DOHH2 (cell line): ENCODE measurements around the gene ATP2B2.

ENCODE experiments used
- EZH2phosphoT487 ChIP-seq: fragments of 200-600 bp; sonication (generic); IDR thresholded peaks from 2 replicates; pipeline ENCODE4 v1.6.1; 2017; ENCODE audit warnings: borderline replicate concordance, mild to moderate bottlenecking, antibody characterized with exemption, low read length, moderate library complexity, mixed read lengths
- TF ChIP-seq, protein P1 (sequence below): fragments of 200-600 bp; sonication (generic); IDR thresholded peaks from one replicate; pipeline ENCODE4 v1.5.1; 2014; ENCODE audit warnings: antibody characterized with exemption, mild to moderate bottlenecking, low read depth, low read length; ENCODE audit not compliant: poor library complexity, severe bottlenecking

DNA sequence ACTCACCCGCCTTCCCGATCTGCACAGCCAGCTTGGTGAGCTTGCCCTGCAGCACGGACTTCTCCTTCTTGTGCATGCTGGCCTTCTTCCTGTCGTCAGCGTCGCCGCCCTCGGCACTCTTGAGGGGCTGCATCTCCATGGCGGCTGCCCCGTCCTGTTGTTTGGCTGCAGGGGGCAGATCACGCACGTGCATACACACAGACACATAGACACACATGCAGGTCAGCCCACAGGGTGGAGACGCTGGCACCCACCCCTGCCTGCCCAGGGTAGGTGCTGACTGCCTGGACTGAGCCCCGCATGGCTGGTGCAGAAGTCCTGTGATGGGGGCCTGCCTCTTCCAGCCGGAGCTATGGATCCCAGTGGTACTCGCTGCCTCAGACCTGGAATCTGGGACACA is 127.1 kb downstream of the ATP2B2 start:
- TF ChIP-seq, protein P1, sequence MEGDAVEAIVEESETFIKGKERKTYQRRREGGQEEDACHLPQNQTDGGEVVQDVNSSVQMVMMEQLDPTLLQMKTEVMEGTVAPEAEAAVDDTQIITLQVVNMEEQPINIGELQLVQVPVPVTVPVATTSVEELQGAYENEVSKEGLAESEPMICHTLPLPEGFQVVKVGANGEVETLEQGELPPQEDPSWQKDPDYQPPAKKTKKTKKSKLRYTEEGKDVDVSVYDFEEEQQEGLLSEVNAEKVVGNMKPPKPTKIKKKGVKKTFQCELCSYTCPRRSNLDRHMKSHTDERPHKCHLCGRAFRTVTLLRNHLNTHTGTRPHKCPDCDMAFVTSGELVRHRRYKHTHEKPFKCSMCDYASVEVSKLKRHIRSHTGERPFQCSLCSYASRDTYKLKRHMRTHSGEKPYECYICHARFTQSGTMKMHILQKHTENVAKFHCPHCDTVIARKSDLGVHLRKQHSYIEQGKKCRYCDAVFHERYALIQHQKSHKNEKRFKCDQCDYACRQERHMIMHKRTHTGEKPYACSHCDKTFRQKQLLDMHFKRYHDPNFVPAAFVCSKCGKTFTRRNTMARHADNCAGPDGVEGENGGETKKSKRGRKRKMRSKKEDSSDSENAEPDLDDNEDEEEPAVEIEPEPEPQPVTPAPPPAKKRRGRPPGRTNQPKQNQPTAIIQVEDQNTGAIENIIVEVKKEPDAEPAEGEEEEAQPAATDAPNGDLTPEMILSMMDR = no peak
- no peak for TF ChIP-seq EZH2phosphoT487
